Neural cell (in vitro differentiated cells): ENCODE measurements around the gene TTLL1. TPM values are rescaled to one million over a fixed set of nuclear protein-coding genes. Genes with fewer than 3 reads are reported as not detected.

Experiments used
- H2AFZ ChIP-seq: fragments of 200-600, 300-800 bp; sonication (generic), shearing (Covaris generic); 2 replicates; pipeline ENCODE4 v1.6.0; 2014; ENCODE audit warnings: low read depth, mild to moderate bottlenecking, antibody characterized with exemption, low read length, moderate library complexity
- H3F3A ChIP-seq: fragments of 200-600 bp; shearing (Covaris generic); 2 replicates; pipeline ENCODE4 v1.6.1; 2016; ENCODE audit warnings: mild to moderate bottlenecking, moderate library complexity, mixed read lengths, antibody characterized with exemption, low read length; ENCODE audit not compliant: insufficient read depth, poor library complexity, severe bottlenecking
- H3K27ac ChIP-seq: fragments of 200-600, 300-800 bp; sonication (generic), shearing (Covaris generic); 2 replicates; pipeline ENCODE4 v1.5.1; 2014; ENCODE audit warnings: mild to moderate bottlenecking, low read length, moderate library complexity
- H3K27me3 ChIP-seq: fragments of 300-800, 200-600 bp; sonication (generic), shearing (Covaris generic); 2 replicates; pipeline ENCODE4 v1.6.0; 2014; ENCODE audit warnings: mild to moderate bottlenecking, low read depth, low read length, moderate library complexity; ENCODE audit not compliant: insufficient read depth
- H3K36me3 ChIP-seq: fragments of 300-800, 200-600 bp; sonication (generic), shearing (Covaris generic); 2 replicates; pipeline ENCODE4 v1.5.1; 2014; ENCODE audit warnings: mild to moderate bottlenecking, antibody characterized with exemption, low read length, moderate library complexity; ENCODE audit not compliant: insufficient read depth
- H3K4me2 ChIP-seq: fragments of 300-800, 200-600 bp; sonication (generic), shearing (Covaris generic); 2 replicates; pipeline ENCODE4 v1.6.0; 2014; ENCODE audit warnings: mild to moderate bottlenecking, low read length
- H3K4me3 ChIP-seq: fragments of 300-800, 200-600 bp; sonication (generic), shearing (Covaris generic); 2 replicates; pipeline ENCODE4 v1.5.1; 2014; ENCODE audit warnings: mild to moderate bottlenecking, low read length, moderate library complexity
- H3K79me2 ChIP-seq: fragments of 200-600 bp; shearing (Covaris generic); replicated peaks from 2 replicates; pipeline ENCODE4 v1.6.0; 2014; ENCODE audit warnings: mild to moderate bottlenecking, low read length, moderate library complexity; ENCODE audit not compliant: insufficient read depth
- H3K9ac ChIP-seq: fragments of 300-800, 200-600 bp; sonication (generic), shearing (Covaris generic); 2 replicates; pipeline ENCODE4 v1.6.1; 2016; ENCODE audit warnings: mild to moderate bottlenecking, low read length, mixed read lengths
- H3K9me2 ChIP-seq: fragments of 200-600 bp; shearing (Covaris generic); 2 replicates; pipeline ENCODE4 v1.6.1; 2016; ENCODE audit warnings: mild to moderate bottlenecking, low read length, mixed read lengths; ENCODE audit not compliant: insufficient read depth
- H3K9me3 ChIP-seq: fragments of 200-600, 300-800 bp; sonication (generic), shearing (Covaris generic); 2 replicates; pipeline ENCODE4 v1.6.1; 2016; ENCODE audit warnings: mild to moderate bottlenecking, mixed run types, low read length, moderate library complexity, mixed read lengths
- H4K20me1 ChIP-seq: fragments of 200-600 bp; shearing (Covaris generic); 2 replicates; pipeline ENCODE4 v1.6.1; 2016; ENCODE audit warnings: mild to moderate bottlenecking, mixed run types; ENCODE audit not compliant: insufficient read depth
- CTCF ChIP-seq: fragments of 450-650 bp; IDR thresholded peaks from 2 replicates; pipeline ENCODE4 v1.5.1; 2014; ENCODE audit warnings: antibody characterized with exemption, mild to moderate bottlenecking, moderate library complexity; ENCODE audit not compliant: poor library complexity, severe bottlenecking
- EP300 ChIP-seq: fragments of 450-650 bp; conservative IDR thresholded peaks from 2 replicates; pipeline ENCODE4 v1.6.1; 2014; ENCODE audit warnings: antibody characterized with exemption, mild to moderate bottlenecking, moderate library complexity; ENCODE audit not compliant: poor library complexity, severe bottlenecking
- EZH2 ChIP-seq: fragments of 200-600, 300-800 bp; shearing (Covaris generic), sonication (generic); IDR thresholded peaks from 2 replicates; pipeline ENCODE4 v1.6.1; 2014; ENCODE audit warnings: antibody characterized with exemption, low read length, borderline replicate concordance, mild to moderate bottlenecking; ENCODE audit not compliant: insufficient read depth, poor library complexity, severe bottlenecking
- MXI1 ChIP-seq: fragments of 450-650 bp; conservative IDR thresholded peaks from 2 replicates; pipeline ENCODE4 v1.6.1; 2014; ENCODE audit warnings: antibody characterized with exemption, mild to moderate bottlenecking; ENCODE audit not compliant: poor library complexity, severe bottlenecking
- POLR2AphosphoS5 ChIP-seq: IDR thresholded peaks from 2 replicates; pipeline ENCODE4 v1.6.1; 2012
- RAD21 ChIP-seq: fragments of 450-650 bp; conservative IDR thresholded peaks from 2 replicates; pipeline ENCODE4 v1.6.1; 2014; ENCODE audit warnings: antibody characterized with exemption, mild to moderate bottlenecking, moderate library complexity
- REST ChIP-seq: IDR thresholded peaks from 2 replicates; pipeline ENCODE4 v1.6.1; 2012; ENCODE audit warnings: borderline replicate concordance
- SMC3 ChIP-seq: fragments of 450-650 bp; conservative IDR thresholded peaks from 2 replicates; pipeline ENCODE4 v1.6.1; 2014; ENCODE audit warnings: antibody characterized with exemption, mild to moderate bottlenecking, moderate library complexity; ENCODE audit not compliant: poor library complexity
- TAF1 ChIP-seq: IDR thresholded peaks from 2 replicates; pipeline ENCODE4 v1.6.1; 2012; ENCODE audit warnings: low read depth
- polyA plus RNA-seq: library from polyadenylated mRNA; depleted of rRNA; stranded (reverse); fragments of >200 nt; gene quantifications from 2 replicates; pipeline ENCODE4 v1.2.3, GENCODE V29; 2014

TTLL1 gene
- polyA plus RNA-seq, 1 donor from 2014 or later, result 36.3 TPM

- no peak overlapping the region for H3K4me2 ChIP-seq
- H3F3A ChIP-seq, result no peaks in the 10 kb centered on the region
- H3K9me3 ChIP-seq, result no peaks in the 10 kb centered on the region
- no peaks in the 10 kb centered on the region for H3K36me3 ChIP-seq
- no peaks in the 10 kb centered on the region for H4K20me1 ChIP-seq
- H3K27ac ChIP-seq, result no peak overlapping the region
- H3K9me2 ChIP-seq, result no peaks in the 10 kb centered on the region
- H3K27me3 ChIP-seq, result no peaks in the 10 kb centered on the region
- TF ChIP-seq CTCF, result no peak
- no peak for TF ChIP-seq RAD21
- TF ChIP-seq MXI1, result no peak
- TF ChIP-seq EP300, result no peak
- H3K9ac ChIP-seq, result no peak overlapping the region
- H3K4me3 ChIP-seq, result no peak overlapping the region
- H3K79me2 ChIP-seq, result no peaks in the 10 kb centered on the region
- no peak overlapping the region for H2AFZ ChIP-seq
Measured at GRCh38 chr22:43053176-43053575, 36.0 kb downstream of the TTLL1 start.

GRCh38 chr22:43050995-43051394 is 38.2 kb downstream of the TTLL1 start:
- Histone ChIP-seq H2AFZ (no peak overlapping the region), H3K36me3 (no peaks in the 10 kb centered on the region), H3K9ac (no peak overlapping the region)

More at GRCh38 chr22:43050995-43051394, 38.2 kb downstream of the TTLL1 start:
- TF ChIP-seq MXI1 (no peak), RAD21 (no peak), TAF1 (no peak), CTCF (no peak), REST (no peak), EP300 (no peak), EZH2 (no peak), POLR2AphosphoS5 (no peak), SMC3 (no peak)
- H3K4me2 ChIP-seq, result no peak overlapping the region
- no peaks in the 10 kb centered on the region for H3K9me3 ChIP-seq
- H3K27me3 ChIP-seq, result no peaks in the 10 kb centered on the region
- no peak overlapping the region for H3K4me3 ChIP-seq
- H3K79me2 ChIP-seq, result no peaks in the 10 kb centered on the region
- H3K9me2 ChIP-seq, result no peaks in the 10 kb centered on the region
- no peak overlapping the region for H3K27ac ChIP-seq
- H4K20me1 ChIP-seq, result no peaks in the 10 kb centered on the region
- no peaks in the 10 kb centered on the region for H3F3A ChIP-seq
